ENCODE results near the gene MCUR1.
"Not testable (repeated sequence)": the region's sequence is repeated elsewhere in the genome, so short reads cannot be mapped to it uniquely, and the experiment has no call there.

MCUR1 gene

DNA sequence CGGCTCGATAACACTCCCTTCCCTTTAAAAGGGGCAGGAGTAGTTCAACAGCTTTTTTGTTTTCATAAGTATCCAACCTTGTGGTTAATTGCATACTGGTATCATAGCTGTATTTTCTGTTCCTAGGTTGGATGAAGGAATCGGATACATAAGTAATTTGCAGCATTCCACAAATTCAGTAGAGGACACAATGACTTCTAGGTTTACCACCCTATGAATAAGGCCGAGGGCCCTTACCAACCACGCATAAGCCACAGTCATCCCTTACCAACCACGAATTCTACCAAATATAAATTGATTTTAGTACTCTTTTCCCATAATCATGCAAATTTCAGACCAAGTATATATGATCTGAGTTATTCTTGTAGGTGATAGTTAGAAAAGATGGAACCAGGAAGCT, 36.3 kb downstream of the MCUR1 start:
- H3K9me3 Mint-ChIP-seq, result no peaks in the 10 kb centered on the region
- DNase-seq, result no peak
- H3K36me3 Mint-ChIP-seq, result no peaks in the 10 kb centered on the region
- CTCF ChIA-PET, result interaction anchor here (0.8 to 1.3 kb wide), 2 partner anchors 15 to 17 kb away, joined by 3 read pairs; no protein-coding TSS in a partner anchor
- H3K4me1 Mint-ChIP-seq, result no peaks in the 10 kb centered on the region
- H3K4me3 Mint-ChIP-seq, result no peak overlapping the region
- H3K27me3 Mint-ChIP-seq, result no peaks in the 10 kb centered on the region
- H3K27ac Mint-ChIP-seq, result no peak overlapping the region

DNA sequence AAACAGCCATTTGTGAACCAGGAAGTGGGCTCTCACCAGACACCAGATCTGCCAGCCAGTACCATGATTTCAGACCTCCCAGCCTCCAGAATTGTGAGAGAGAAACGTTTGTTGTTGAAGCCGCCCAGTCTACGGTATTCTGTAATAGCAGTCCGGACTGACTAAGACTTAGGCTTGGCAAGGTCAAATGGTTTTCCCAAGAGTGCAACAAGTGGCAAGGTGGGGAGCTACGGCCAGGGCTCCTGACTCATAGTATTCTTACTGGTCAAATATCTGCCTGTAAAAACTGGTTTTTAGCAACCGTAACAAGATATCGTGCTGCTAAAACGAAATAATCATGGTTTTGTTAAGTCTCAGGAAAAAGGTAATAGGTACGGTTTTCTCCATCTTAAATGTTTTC, 37.8 kb downstream of the MCUR1 start:
- CTCF ChIA-PET, result no interaction called here
- Mint-ChIP-seq H3K36me3 (no peaks in the 10 kb centered on the region), H3K4me1 (no peaks in the 10 kb centered on the region), H3K27ac (no peak overlapping the region), H3K4me3 (no peak overlapping the region), H3K27me3 (no peaks in the 10 kb centered on the region), H3K9me3 (no peaks in the 10 kb centered on the region)
- no peak for DNase-seq

DNA sequence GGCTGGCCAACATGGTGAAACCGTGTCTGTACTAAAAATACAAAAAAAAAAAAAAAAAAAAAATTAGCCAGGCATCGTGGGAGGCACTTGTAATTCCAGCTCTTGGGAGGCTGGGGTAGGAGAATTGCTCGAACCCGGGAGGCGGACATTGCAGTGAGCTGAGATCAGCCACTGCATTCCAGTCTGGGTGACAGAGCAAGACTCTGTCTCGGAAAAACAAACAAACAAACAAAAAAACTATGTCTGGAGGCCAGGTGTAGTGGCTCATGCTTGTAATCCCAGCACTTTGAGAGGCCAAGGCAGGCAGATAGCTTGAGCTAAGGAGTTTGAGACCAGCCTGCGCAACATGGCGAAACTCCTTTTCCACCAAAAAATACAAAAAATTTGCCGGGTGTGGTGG, 38.9 kb downstream of the MCUR1 start:
- H3K27ac Mint-ChIP-seq, H3K36me3 Mint-ChIP-seq, H3K4me1 Mint-ChIP-seq, DNase-seq, H3K27me3 Mint-ChIP-seq, H3K9me3 Mint-ChIP-seq, H3K4me3 Mint-ChIP-seq, CTCF ChIA-PET: not testable (repeated sequence)

DNA sequence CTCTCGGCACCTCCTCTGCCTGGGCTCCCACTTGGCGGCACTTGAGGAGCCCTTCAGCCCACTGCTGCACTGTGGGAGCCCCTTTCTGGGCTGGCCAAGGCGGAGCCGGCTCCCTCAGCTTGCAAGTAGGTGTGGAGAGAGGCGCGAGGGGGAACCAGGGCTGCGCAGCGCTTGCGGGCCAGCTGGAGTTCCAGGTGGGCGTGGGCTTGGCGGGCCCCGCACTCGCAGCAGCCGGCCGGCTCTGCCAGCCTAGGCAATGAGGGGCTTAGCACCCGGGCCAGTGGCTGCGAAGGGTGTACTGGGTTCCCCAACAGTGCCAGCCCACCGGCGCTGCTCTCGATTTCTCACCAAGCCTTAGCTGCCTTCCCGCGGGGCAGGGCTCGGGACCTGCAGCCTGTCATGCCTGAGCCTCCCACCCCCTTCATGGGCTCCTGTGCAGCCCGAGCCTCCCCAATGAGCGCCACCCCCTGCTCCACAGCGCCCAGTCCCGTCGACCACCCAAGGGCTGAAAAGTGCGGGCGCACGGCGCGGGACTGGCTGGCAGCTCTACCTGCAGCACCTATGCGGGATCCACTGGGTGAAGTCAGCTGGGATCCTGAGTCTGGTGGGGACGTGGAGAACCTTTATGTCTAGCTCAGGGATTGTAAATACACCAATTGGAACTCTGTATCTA, 41.9 kb downstream of the MCUR1 start:
- H3K4me3 Mint-ChIP-seq, H3K4me1 Mint-ChIP-seq, H3K36me3 Mint-ChIP-seq, H3K27me3 Mint-ChIP-seq, H3K27ac Mint-ChIP-seq, DNase-seq, H3K9me3 Mint-ChIP-seq: not testable (repeated sequence)
- CTCF ChIA-PET, result interaction anchor here (1.1 kb wide), 1 partner anchor 12 kb away, joined by 3 read pairs; no protein-coding TSS in a partner anchor

DNA sequence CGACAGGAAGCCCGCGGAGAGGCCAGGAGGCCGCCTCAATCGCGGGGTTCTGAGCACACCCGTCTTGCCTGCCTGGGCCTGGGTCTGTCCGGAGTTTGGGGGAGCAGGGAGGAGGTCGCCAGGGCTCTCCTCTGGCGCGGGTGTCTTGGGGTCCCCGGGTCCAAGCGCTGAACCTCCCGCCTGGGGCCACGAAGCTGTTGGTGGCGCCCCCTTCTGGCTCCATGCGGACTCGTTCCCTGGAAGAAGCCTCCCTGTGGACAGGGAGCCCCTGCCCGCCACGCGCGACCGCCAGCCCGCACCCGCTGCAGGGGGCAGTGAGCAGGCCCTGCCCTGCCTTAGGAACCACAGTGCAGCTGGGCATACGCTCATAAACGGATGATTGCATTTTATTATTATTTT, 44.7 kb downstream of the MCUR1 start:
- Mint-ChIP-seq H3K9me3 (no peaks in the 10 kb centered on the region), H3K4me1 (peaks cover 25% of the 10 kb centered on the region), H3K27ac (no peak overlapping the region), H3K36me3 (no peaks in the 10 kb centered on the region), H3K27me3 (peaks cover 11% of the 10 kb centered on the region), H3K4me3 (no peak overlapping the region)
- DNase-seq, result peak; percentile 30
- CTCF ChIA-PET, result no interaction called here

DNA sequence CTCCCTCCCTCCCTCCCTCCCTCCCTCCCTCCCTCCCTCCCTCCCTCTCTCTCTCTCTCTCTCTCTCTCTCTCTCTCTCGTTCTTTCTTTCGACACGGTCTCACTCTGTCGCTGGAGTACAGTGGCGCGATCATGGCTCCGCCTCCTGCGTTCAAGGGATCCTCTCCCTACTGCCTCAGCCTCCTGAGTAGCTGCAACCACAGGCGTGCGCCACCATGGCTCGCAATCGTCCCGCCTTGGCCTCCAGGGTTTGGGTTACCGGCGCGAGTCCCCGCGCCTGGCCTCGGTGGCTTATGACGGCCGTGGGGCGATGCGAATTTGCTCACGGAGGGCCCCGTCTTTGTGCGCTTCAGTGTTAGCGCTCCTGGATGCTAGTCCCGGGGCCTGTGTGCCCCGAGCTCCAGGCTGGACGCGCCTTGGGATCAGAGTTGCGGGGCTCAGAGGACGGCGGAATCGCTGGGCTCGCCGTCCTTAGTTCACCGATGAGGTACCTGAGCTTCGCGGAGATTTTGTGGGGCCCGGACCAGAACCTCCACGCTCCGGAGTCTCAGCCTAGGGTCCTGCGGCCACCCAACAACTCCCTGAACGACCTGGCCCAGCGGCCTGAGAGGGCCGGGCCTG, 45.2 kb downstream of the MCUR1 start:
- no peak overlapping the region for H3K4me3 Mint-ChIP-seq
- no peaks in the 10 kb centered on the region for H3K36me3 Mint-ChIP-seq
- H3K27ac Mint-ChIP-seq, result no peak overlapping the region
- peaks cover 26% of the 10 kb centered on the region for H3K4me1 Mint-ChIP-seq
- no peaks in the 10 kb centered on the region for H3K9me3 Mint-ChIP-seq
- CTCF ChIA-PET, result no interaction called here
- no peak for DNase-seq
- H3K27me3 Mint-ChIP-seq, result peaks cover 11% of the 10 kb centered on the region

DNA sequence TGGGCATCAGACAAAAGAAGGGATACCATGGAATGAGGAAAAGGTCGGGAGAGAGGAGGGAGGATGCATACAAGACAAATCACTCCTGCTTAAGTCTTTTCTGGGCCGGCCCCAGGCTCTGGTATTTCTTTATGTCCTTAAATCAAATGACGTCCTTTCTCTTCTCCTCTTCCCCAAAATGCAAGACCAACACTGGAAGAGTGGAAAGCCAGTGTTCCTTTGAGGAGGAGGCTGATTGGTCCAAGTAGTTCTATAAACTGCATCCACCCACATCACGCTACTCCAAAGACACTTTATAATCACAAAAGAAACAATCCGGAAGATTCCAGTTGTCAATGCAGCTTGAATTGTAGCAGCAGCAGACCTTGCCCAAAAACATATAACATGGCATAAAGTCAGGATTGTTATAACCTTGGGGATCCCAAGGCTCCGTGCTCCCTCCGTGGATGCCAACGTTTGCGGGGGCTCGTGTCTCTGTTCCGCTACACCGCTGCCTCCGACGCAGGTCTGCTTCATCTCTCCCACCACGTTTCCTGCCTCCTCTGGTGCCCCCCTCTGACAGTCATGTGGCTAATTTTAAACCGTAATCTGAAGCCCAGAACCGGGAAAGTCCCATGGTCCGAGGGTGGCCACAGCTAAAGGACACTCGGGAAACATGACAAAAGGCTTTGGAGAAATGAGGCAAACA, 47.1 kb downstream of the MCUR1 start:
- Mint-ChIP-seq H3K9me3 (no peaks in the 10 kb centered on the region), H3K4me3 (peak overlapping the region; percentile 54), H3K4me1 (peaks cover 43% of the 10 kb centered on the region), H3K27me3 (peaks cover 11% of the 10 kb centered on the region), H3K27ac (no peak overlapping the region), H3K36me3 (no peaks in the 10 kb centered on the region)
- CTCF ChIA-PET, result interaction anchor here (0.8 to 1.2 kb wide), 3 partner anchors 40 to 58 kb away, joined by 3 read pairs; no protein-coding TSS in a partner anchor
- DNase-seq, result peak; percentile 35

DNA sequence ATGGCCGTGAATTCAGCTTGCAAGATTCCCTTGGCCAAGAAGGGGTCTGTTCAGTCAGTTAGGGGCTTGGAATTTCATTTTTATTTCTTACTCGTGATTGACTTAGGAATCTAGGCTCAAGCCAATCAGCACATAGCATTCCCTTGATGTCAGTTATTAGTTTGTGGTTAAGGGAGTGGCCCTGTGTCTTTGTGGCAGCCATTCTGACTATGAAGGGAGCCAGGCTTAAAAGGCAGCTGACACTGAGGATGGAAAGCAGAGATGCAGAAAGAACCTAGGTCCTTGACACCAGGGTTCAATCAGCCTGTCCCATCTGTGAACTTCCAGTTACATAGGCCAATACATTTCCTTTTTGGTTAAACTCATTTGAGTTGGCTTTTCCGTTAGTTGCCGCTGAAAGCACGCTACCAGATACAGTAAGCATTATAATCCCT, 48.1 kb downstream of the MCUR1 start:
- DNase-seq, result no peak
- Mint-ChIP-seq H3K27me3 (peaks cover 11% of the 10 kb centered on the region), H3K27ac (no peak overlapping the region), H3K36me3 (peaks cover 1% of the 10 kb centered on the region), H3K4me1 (peaks cover 49% of the 10 kb centered on the region), H3K4me3 (no peak overlapping the region), H3K9me3 (no peaks in the 10 kb centered on the region)
- CTCF ChIA-PET, result no interaction called here

DNA sequence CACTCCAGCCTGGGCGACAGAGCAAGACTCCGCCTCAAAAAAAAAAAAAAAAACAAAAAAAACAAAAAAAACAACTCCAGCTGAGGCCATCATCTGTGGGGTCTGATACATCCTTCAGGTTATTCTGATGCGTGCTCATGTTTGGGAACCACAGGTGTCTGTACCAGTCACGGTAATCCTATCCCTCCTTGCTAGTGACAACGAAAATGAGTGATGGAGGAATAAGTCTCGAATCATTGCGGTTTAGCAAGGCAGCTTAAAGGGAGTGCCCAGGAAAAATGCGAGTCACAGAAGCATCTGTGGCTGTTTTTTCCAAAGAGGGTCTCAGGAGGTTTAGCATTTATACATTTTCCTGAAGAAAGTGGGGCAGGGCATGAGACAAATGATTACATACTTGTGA, 48.8 kb downstream of the MCUR1 start:
- no peak for DNase-seq
- Mint-ChIP-seq H3K36me3 (peaks cover 1% of the 10 kb centered on the region), H3K4me1 (peaks cover 50% of the 10 kb centered on the region), H3K4me3 (no peak overlapping the region), H3K27me3 (peaks cover 11% of the 10 kb centered on the region), H3K27ac (no peak overlapping the region), H3K9me3 (no peaks in the 10 kb centered on the region)
- CTCF ChIA-PET, result no interaction called here

DNA sequence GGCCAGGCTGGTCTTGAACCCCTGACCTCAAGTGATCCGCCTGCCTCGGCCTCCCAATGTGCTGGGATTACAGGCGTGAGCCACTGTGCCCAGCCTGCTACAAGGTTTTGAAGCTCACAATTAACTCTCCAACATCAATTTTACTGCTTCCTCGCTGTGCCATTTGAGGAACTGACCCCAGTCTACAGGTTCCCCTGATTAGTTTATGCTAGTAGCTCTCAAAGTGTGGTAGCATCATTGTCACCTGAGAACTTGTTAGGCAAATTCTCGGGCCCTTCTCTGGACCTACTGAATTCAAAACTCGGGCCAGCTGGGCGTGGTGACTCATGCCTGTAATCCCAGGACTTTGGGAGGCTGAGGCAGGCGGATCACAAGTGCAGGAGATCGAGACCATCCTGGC, 49.4 kb downstream of the MCUR1 start:
- H3K9me3 Mint-ChIP-seq, result no peaks in the 10 kb centered on the region
- CTCF ChIA-PET, result no interaction called here
- peaks cover 1% of the 10 kb centered on the region for H3K36me3 Mint-ChIP-seq
- peaks cover 11% of the 10 kb centered on the region for H3K27me3 Mint-ChIP-seq
- no peak for DNase-seq
- H3K27ac Mint-ChIP-seq, result no peak overlapping the region
- H3K4me3 Mint-ChIP-seq, result no peak overlapping the region
- H3K4me1 Mint-ChIP-seq, result peaks cover 53% of the 10 kb centered on the region

DNA sequence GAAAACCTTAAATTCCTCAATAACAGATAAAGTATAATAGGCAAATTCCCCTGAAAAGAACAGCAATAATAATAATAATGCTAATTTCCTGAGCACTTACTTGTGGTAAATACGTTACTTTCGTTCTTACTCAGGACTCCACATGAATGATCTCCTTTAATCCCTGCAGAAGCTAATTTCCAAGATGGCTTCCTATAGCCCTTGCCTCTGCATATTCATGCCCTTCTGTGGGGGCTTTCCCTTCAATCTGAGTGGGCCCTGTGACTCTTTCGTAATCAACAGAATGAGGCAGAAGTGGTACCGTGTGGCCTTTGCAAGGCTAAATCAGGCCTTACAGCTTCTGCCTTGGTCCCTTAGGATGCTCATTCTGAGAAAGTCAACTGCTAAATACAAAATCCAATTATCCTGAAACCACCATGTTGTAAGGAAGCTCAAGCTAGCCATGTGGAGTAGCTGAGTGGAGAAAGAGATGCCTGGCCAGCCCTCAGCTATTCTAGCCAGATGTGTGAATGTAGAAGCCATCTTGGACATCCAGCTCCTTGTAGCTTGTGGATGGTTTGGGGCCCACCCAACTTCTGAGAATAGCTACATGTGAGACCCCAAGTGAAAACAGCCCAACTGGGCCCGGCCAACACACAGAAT, 50.5 kb downstream of the MCUR1 start:
- no peak for DNase-seq
- no peak overlapping the region for H3K4me3 Mint-ChIP-seq
- H3K4me1 Mint-ChIP-seq, result peaks cover 63% of the 10 kb centered on the region
- peaks cover 1% of the 10 kb centered on the region for H3K36me3 Mint-ChIP-seq
- CTCF ChIA-PET, result interaction anchor here (1.1 to 2.1 kb wide), 2 partner anchors 32 to 302 kb away, joined by 3 to 8 read pairs; no protein-coding TSS in a partner anchor
- peak overlapping the region; percentile 11 for H3K27ac Mint-ChIP-seq
- H3K27me3 Mint-ChIP-seq, result peaks cover 10% of the 10 kb centered on the region
- H3K9me3 Mint-ChIP-seq, result no peaks in the 10 kb centered on the region

DNA sequence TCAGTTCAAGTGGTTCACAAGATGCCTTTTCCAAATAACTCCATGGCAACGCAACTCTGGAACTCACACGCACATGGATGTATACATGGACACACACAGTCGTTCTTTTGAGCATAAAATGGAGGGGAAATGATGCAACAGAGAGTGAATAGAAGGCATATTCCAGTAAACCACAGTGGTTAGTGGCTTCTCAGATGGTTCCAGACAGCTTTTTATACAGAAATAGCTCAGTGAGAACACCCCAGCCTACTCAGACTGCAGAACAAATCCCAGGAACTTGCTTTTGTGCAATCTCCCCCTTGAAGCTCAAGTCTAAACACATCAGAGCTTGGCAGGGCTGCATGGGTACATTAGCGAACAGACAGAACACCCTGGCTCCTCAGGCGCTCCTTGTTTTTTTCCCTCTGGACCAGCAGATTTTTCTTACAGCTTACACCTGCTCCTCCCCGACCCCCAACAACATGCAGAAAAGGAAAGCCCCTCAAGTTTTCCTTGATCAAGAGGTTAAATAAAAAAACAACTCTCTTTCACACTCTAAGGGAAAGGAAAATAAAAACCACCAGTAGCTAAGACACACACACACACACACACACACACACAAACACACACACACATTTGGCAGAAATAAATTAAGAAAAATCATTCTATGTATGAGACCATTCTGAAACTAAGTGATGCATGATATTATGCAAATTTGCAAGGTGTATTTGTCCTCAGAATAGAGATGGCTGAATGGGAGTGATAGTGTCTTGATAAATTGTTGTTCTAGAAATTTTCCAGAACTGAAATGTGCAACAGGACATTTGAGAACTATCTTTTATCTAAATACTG, 51.5 kb downstream of the MCUR1 start:
- Mint-ChIP-seq H3K36me3 (peaks cover 1% of the 10 kb centered on the region), H3K27me3 (peaks cover 7% of the 10 kb centered on the region), H3K4me3 (peak overlapping the region; percentile 47), H3K9me3 (no peaks in the 10 kb centered on the region), H3K4me1 (peaks cover 62% of the 10 kb centered on the region), H3K27ac (peak overlapping the region; percentile 84)
- peak; percentile 46 for DNase-seq
- CTCF ChIA-PET, result interaction anchor here (0.9 to 2.1 kb wide), 4 partner anchors 15 to 303 kb away, joined by 3 to 8 read pairs (median 3); partner anchors contain the start of gene SIRT5

DNA sequence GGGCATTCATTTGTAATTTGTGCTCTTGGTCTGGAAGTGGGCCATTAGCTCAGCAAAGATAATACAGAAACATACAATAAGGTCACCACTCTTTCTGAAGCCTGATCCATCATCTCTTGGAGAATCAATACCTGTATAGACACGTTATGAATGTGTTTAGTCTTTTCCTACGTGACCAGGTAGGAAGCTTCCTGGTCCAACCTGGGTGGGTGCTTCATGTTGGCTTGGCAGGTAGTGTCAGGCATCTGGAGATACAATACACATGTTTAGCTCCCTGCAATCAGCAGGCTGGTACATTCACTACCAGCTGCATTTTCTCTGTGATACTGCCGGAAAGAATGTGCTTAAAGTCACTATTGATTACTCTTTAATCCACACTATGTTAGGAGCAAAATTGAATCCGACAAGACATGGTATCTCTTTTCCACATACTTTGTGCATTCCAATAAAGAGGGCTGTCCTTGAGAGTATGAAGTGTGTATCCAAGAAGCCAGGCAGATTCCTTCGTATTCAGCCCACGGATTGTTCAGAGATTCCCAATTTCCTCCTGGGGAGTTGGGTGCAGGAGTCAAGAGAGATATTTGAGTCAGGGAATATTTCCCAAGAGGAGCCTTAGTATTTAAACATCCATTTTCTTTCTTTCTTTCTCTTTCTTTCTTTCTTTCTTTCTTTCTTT, 52.9 kb downstream of the MCUR1 start:
- CTCF ChIA-PET, result no interaction called here
- no peak for DNase-seq
- H3K4me1 Mint-ChIP-seq, result peaks cover 50% of the 10 kb centered on the region
- no peaks in the 10 kb centered on the region for H3K9me3 Mint-ChIP-seq
- no peaks in the 10 kb centered on the region for H3K27me3 Mint-ChIP-seq
- no peak overlapping the region for H3K4me3 Mint-ChIP-seq
- no peak overlapping the region for H3K27ac Mint-ChIP-seq
- H3K36me3 Mint-ChIP-seq, result peaks cover 1% of the 10 kb centered on the region

Data from activated naive CD4-positive, alpha-beta T cell treated with anti-CD3 and anti-CD28 coated beads, Interleukin-2, amount 10 ng/mL, durations not matched to agents 7 days and 5 days (primary cell).